ENCODE results near the gene CROCC. TPM values are rescaled to one million over a fixed set of nuclear protein-coding genes. Genes with fewer than 3 reads are reported as not detected.

CROCC gene
- total and polyA plus RNA-seq, 4 donors, result 2.9 to 8.3 (median 5.1) TPM

DNA sequence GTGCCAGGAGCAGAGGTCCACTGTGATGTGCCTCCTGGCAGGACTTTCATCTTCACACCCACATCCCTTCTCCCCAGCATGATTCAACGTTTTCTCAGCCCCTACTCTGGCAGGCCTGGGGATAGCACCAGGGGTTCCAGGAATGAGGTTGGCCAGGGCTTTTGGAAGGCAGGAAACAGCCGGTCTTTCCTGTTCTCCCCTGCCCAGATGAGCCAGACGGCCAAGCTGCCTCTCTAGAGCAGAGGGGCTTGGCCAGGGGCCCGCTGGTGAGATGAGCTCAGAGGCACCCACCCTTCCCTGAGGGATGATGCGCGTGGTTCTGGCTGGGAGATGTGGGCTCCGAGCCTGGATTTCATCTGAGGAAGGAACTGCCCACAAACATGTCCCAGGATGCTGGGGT is 63.0 kb downstream of the CROCC start:
- DNase-seq (ENCODE audit: low spot score), result no peak
- Histone ChIP-seq H3K9me3 (ENCODE audit: control insufficient read depth in 4 of 4, low read length in 3 of 4) (no peaks in the 10 kb centered on the region), H3K4me3 (ENCODE audit: low read depth in 1 of 3, low read length in 3 of 3) (no peak overlapping the region), H3K27me3 (ENCODE audit: control insufficient read depth in 4 of 4, insufficient read depth in 4 of 4, low read length in 3 of 4) (peaks cover 0 to 2% (median 0%) of the 10 kb centered on the region in 4 donors), H3K4me1 (ENCODE audit: control insufficient read depth in 4 of 4, insufficient read depth in 4 of 4, low read length in 3 of 4) (peaks cover 0 to 4% (median 0%) of the 10 kb centered on the region in 4 donors), H3K36me3 (ENCODE audit: control insufficient read depth in 4 of 4, insufficient read depth in 3 of 4, low read depth in 1 of 4, low read length in 3 of 4) (peaks cover 0 to 18% (median 7%) of the 10 kb centered on the region in 4 donors), H3K27ac (ENCODE audit: low read depth in 1 of 2, low read length in 2 of 2) (no peak overlapping the region), H3K9ac (ENCODE audit: low read depth in 1 of 2, low read length in 2 of 2) (no peak overlapping the region)
- 68% methylated on average over 7 of the region's 7 CpGs for WGBS
- no peak for TF ChIP-seq FOXA1 (IDR thresholded peaks at IDR 0.05)
- TF ChIP-seq, protein P1, sequence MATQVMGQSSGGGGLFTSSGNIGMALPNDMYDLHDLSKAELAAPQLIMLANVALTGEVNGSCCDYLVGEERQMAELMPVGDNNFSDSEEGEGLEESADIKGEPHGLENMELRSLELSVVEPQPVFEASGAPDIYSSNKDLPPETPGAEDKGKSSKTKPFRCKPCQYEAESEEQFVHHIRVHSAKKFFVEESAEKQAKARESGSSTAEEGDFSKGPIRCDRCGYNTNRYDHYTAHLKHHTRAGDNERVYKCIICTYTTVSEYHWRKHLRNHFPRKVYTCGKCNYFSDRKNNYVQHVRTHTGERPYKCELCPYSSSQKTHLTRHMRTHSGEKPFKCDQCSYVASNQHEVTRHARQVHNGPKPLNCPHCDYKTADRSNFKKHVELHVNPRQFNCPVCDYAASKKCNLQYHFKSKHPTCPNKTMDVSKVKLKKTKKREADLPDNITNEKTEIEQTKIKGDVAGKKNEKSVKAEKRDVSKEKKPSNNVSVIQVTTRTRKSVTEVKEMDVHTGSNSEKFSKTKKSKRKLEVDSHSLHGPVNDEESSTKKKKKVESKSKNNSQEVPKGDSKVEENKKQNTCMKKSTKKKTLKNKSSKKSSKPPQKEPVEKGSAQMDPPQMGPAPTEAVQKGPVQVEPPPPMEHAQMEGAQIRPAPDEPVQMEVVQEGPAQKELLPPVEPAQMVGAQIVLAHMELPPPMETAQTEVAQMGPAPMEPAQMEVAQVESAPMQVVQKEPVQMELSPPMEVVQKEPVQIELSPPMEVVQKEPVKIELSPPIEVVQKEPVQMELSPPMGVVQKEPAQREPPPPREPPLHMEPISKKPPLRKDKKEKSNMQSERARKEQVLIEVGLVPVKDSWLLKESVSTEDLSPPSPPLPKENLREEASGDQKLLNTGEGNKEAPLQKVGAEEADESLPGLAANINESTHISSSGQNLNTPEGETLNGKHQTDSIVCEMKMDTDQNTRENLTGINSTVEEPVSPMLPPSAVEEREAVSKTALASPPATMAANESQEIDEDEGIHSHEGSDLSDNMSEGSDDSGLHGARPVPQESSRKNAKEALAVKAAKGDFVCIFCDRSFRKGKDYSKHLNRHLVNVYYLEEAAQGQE (IDR thresholded peaks at IDR 0.05), result no peak
- no peak for TF ChIP-seq HNF4A (conservative IDR thresholded peaks at IDR 0.05)
- no peak for TF ChIP-seq GABPA (IDR thresholded peaks at IDR 0.05 in 1 of 2, conservative IDR thresholded peaks at IDR 0.05 in 1 of 2)
- TF ChIP-seq, protein P2, sequence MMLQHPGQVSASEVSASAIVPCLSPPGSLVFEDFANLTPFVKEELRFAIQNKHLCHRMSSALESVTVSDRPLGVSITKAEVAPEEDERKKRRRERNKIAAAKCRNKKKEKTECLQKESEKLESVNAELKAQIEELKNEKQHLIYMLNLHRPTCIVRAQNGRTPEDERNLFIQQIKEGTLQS (IDR thresholded peaks at IDR 0.05), result no peak

DNA sequence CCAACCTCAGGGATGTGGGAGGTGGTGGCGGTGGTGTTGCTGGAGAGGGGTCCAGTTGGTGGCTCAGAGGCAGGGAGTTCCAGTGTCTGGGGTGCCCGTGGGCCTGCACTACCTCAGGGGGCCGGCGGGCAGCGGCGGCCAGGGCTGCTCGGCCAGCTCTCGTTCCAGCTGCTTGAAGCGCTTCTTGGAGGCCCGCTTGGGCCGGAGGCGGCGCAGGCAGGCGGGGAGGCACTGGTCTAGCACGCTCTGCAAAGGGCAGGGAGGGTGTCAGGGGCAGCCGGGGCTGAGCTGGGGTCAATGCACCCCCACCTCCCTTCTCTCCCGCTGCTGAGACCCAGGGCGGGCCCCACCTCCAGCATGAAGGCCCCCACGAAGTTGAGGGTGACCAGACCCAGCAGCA is 64.4 kb downstream of the CROCC start:
- H3K4me1 ChIP-seq (ENCODE audit: control insufficient read depth in 4 of 4, insufficient read depth in 4 of 4, low read length in 3 of 4), result no peaks in the 10 kb centered on the region
- 91% methylated on average over 19 of the region's 19 CpGs for WGBS
- no peak overlapping the region for H3K27ac ChIP-seq (ENCODE audit: low read depth in 1 of 2, low read length in 2 of 2)
- no peak for DNase-seq (ENCODE audit: low spot score)
- H3K4me3 ChIP-seq (ENCODE audit: low read depth in 1 of 3, low read length in 3 of 3), result no peak overlapping the region
- TF ChIP-seq NR2F2 (IDR thresholded peaks at IDR 0.05) (no peak), HNF4G (IDR thresholded peaks at IDR 0.05) (no peak), JUND (IDR thresholded peaks at IDR 0.05) (no peak), GABPA (IDR thresholded peaks at IDR 0.05 in 1 of 2, conservative IDR thresholded peaks at IDR 0.05 in 1 of 2) (no peak), RAD21 (IDR thresholded peaks at IDR 0.05) (no peak), RXRA (IDR thresholded peaks at IDR 0.05) (no peak)
- TF ChIP-seq, protein P1 (IDR thresholded peaks at IDR 0.05), result no peak
- TF ChIP-seq, protein P3, sequence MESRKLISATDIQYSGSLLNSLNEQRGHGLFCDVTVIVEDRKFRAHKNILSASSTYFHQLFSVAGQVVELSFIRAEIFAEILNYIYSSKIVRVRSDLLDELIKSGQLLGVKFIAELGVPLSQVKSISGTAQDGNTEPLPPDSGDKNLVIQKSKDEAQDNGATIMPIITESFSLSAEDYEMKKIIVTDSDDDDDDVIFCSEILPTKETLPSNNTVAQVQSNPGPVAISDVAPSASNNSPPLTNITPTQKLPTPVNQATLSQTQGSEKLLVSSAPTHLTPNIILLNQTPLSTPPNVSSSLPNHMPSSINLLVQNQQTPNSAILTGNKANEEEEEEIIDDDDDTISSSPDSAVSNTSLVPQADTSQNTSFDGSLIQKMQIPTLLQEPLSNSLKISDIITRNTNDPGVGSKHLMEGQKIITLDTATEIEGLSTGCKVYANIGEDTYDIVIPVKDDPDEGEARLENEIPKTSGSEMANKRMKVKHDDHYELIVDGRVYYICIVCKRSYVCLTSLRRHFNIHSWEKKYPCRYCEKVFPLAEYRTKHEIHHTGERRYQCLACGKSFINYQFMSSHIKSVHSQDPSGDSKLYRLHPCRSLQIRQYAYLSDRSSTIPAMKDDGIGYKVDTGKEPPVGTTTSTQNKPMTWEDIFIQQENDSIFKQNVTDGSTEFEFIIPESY (IDR thresholded peaks at IDR 0.05), result no peak
- no peak overlapping the region for H3K9ac ChIP-seq (ENCODE audit: low read depth in 1 of 2, low read length in 2 of 2)
- H3K36me3 ChIP-seq (ENCODE audit: control insufficient read depth in 4 of 4, insufficient read depth in 3 of 4, low read depth in 1 of 4, low read length in 3 of 4), result peaks cover 0 to 22% (median 8%) of the 10 kb centered on the region in 4 donors
- no peaks in the 10 kb centered on the region for H3K9me3 ChIP-seq (ENCODE audit: control insufficient read depth in 4 of 4, low read length in 3 of 4)
- no peaks in the 10 kb centered on the region for H3K27me3 ChIP-seq (ENCODE audit: control insufficient read depth in 4 of 4, insufficient read depth in 4 of 4, low read length in 3 of 4)
